ENCODE data around the gene ALDH1A2.
"Not testable (repeated sequence)": the region's sequence is repeated elsewhere in the genome, so short reads cannot be mapped to it uniquely, and the experiment has no call there.

Gene ALDH1A2

GRCh38 chr15:58066042-58066867, 744 bp upstream of the ALDH1A2 start:
- no peak for FAIRE-seq

GRCh38 chr15:58064980-58065444, 499 bp downstream of the ALDH1A2 start:
- no peak for FAIRE-seq

- no peak for FAIRE-seq
These were observed 1.2 kb downstream of the ALDH1A2 start for GRCh38 chr15:58064082-58064979.

GRCh38 chr15:58063614-58064013, 1.9 kb downstream of the ALDH1A2 start:
- no peak for FAIRE-seq

GRCh38 chr15:58062983-58063382, 2.5 kb downstream of the ALDH1A2 start:
- FAIRE-seq: no peak

- no peak for FAIRE-seq
These were observed 3.3 kb downstream of the ALDH1A2 start for GRCh38 chr15:58062175-58062574.

GRCh38 chr15:58060575-58060974, 4.9 kb downstream of the ALDH1A2 start:
- no peak for FAIRE-seq

GRCh38 chr15:58058729-58059128, 6.8 kb downstream of the ALDH1A2 start:
- no peak for FAIRE-seq

GRCh38 chr15:58058073-58058472, 7.4 kb downstream of the ALDH1A2 start:
- no peak for FAIRE-seq

GRCh38 chr15:58057559-58057958, 8.0 kb downstream of the ALDH1A2 start:
- FAIRE-seq: no peak

GRCh38 chr15:58056015-58056414, 9.5 kb downstream of the ALDH1A2 start:
- FAIRE-seq: no peak

GRCh38 chr15:58053315-58054153, 12.0 kb downstream of the ALDH1A2 start:
- FAIRE-seq: no peak

GRCh38 chr15:58052334-58052733, 13.2 kb downstream of the ALDH1A2 start:
- FAIRE-seq: no peak

GRCh38 chr15:58049520-58050227, 15.8 kb downstream of the ALDH1A2 start:
- no peak for FAIRE-seq

GRCh38 chr15:58048261-58048660, 17.2 kb downstream of the ALDH1A2 start:
- FAIRE-seq: no peak

GRCh38 chr15:58047149-58047548, 18.4 kb downstream of the ALDH1A2 start:
- no peak for FAIRE-seq

GRCh38 chr15:58046467-58046866, 19.0 kb downstream of the ALDH1A2 start:
- no peak for FAIRE-seq

GRCh38 chr15:58045376-58045775, 20.1 kb downstream of the ALDH1A2 start:
- not testable (repeated sequence) for FAIRE-seq

GRCh38 chr15:58044551-58044950, 21.0 kb downstream of the ALDH1A2 start:
- no peak for FAIRE-seq

- peak; percentile 40 for FAIRE-seq
These were observed 22.2 kb downstream of the ALDH1A2 start for GRCh38 chr15:58043192-58043903.

- FAIRE-seq: no peak
These were observed 23.5 kb downstream of the ALDH1A2 start for GRCh38 chr15:58042006-58042405.

Data from TTC549 (cell line).